DND-41 (cell line): ENCODE data around the gene OSBPL3.

Source experiments
- ATAC-seq: fragments of 200-7000 bp; cut with Tn5 transposase; 3 replicates; pipeline ENCODE4 v1.9.1; 2021; ENCODE audit warnings: low read depth; ENCODE audit not compliant: insufficient read depth
- DNase-seq: peaks from one replicate; pipeline ENCODE4 v3.0.0-alpha.2; 2020
- H2AFZ ChIP-seq: 2 replicates; pipeline ENCODE4 v1.6.0; 2012; ENCODE audit warnings: low read depth, low read length
- H3K27ac ChIP-seq: 2 replicates; pipeline ENCODE4 v1.5.1; 2012; ENCODE audit warnings: low read length, inconsistent platforms
- H3K27me3 ChIP-seq: fragments of 200-600 bp; sonication (generic); 2 replicates; pipeline ENCODE4 v1.6.0; 2012; ENCODE audit warnings: low read length, mild to moderate bottlenecking, inconsistent platforms; ENCODE audit not compliant: insufficient read depth, poor library complexity
- H3K36me3 ChIP-seq: 2 replicates; pipeline ENCODE4 v1.5.1; 2012; ENCODE audit warnings: low read length, inconsistent platforms; ENCODE audit not compliant: insufficient read depth
- H3K4me1 ChIP-seq: 2 replicates; pipeline ENCODE4 v1.5.1; 2012; ENCODE audit warnings: mild to moderate bottlenecking, low read length; ENCODE audit not compliant: insufficient read depth
- H3K4me2 ChIP-seq: 2 replicates; pipeline ENCODE4 v1.6.0; 2012; ENCODE audit warnings: mild to moderate bottlenecking, moderate library complexity, low read length, inconsistent platforms; ENCODE audit not compliant: insufficient read depth
- H3K4me3 ChIP-seq, 2 experiments: fragments of 200-600 bp in 1 of 2; shearing (Covaris generic) in 1 of 2; 2 replicates each; pipeline ENCODE4 v1.5.1; 2012 to 2016; ENCODE audit warnings: inconsistent platforms in 2 of 2, low read length in 2 of 2, mild to moderate bottlenecking in 2 of 2, low read depth in 1 of 2, moderate library complexity in 1 of 2
- H3K79me2 ChIP-seq: 2 replicates; pipeline ENCODE4 v1.6.0; 2012; ENCODE audit warnings: low read length, inconsistent platforms; ENCODE audit not compliant: insufficient read depth
- H3K9ac ChIP-seq: 2 replicates; pipeline ENCODE4 v1.6.0; 2012; ENCODE audit warnings: low read depth, mild to moderate bottlenecking, inconsistent platforms, low read length, moderate library complexity
- H3K9me3 ChIP-seq: 2 replicates; pipeline ENCODE4 v1.5.1; 2012; ENCODE audit warnings: low read length, moderate library complexity, mild to moderate bottlenecking, inconsistent platforms; ENCODE audit not compliant: insufficient read depth, severe bottlenecking
- H4K20me1 ChIP-seq: 2 replicates; pipeline ENCODE4 v1.6.0; 2012; ENCODE audit warnings: low read length; ENCODE audit not compliant: insufficient read depth
- CTCF ChIP-seq: IDR thresholded peaks from 2 replicates; pipeline ENCODE4 v1.5.1; 2012; ENCODE audit warnings: borderline replicate concordance, low read length, moderate library complexity, mild to moderate bottlenecking; ENCODE audit not compliant: poor library complexity, severe bottlenecking; ENCODE audit errors: extremely low read depth
- EZH2 ChIP-seq: IDR thresholded peaks from 3 replicates; pipeline ENCODE4 v1.6.1; 2012; ENCODE audit warnings: borderline replicate concordance, low read depth, mild to moderate bottlenecking, moderate library complexity, low read length, inconsistent platforms; ENCODE audit not compliant: severe bottlenecking

OSBPL3 gene

GRCh38 chr7:24854866-24855265 is 125.1 kb downstream of the OSBPL3 start:
- no peak overlapping the region for H3K27ac ChIP-seq
- no peaks in the 10 kb centered on the region for H3K9me3 ChIP-seq
- no peak overlapping the region for H3K4me3 ChIP-seq
- H3K27me3 ChIP-seq = no peaks in the 10 kb centered on the region
- DNase-seq (no peak), ATAC-seq (no peak)
- H3K4me1 ChIP-seq = no peaks in the 10 kb centered on the region
- no peaks in the 10 kb centered on the region for H3K79me2 ChIP-seq
- TF ChIP-seq EZH2 = no peak
- no peak for TF ChIP-seq CTCF
- H4K20me1 ChIP-seq = no peaks in the 10 kb centered on the region
- H3K36me3 ChIP-seq = peaks cover 38% of the 10 kb centered on the region
- no peak overlapping the region for H3K4me2 ChIP-seq
- no peak overlapping the region for H2AFZ ChIP-seq
- H3K9ac ChIP-seq = no peak overlapping the region

- Histone ChIP-seq H3K4me2 (no peak overlapping the region), H3K36me3 (peaks cover 35% of the 10 kb centered on the region), H3K4me1 (no peaks in the 10 kb centered on the region), H3K27me3 (no peaks in the 10 kb centered on the region), H4K20me1 (no peaks in the 10 kb centered on the region), H3K79me2 (no peaks in the 10 kb centered on the region), H2AFZ (no peak overlapping the region), H3K9me3 (no peaks in the 10 kb centered on the region), H3K4me3 (no peak overlapping the region), H3K27ac (no peak overlapping the region), H3K9ac (no peak overlapping the region)
- DNase-seq = peak; percentile 17
- no peak for TF ChIP-seq CTCF
- no peak for TF ChIP-seq EZH2
- ATAC-seq = no peak
These were observed 128.2 kb downstream of the OSBPL3 start for GRCh38 chr7:24851786-24852185.

GRCh38 chr7:24848878-24849277 is 131.1 kb downstream of the OSBPL3 start:
- Histone ChIP-seq H3K9ac (no peak overlapping the region), H4K20me1 (no peaks in the 10 kb centered on the region), H3K4me3 (no peak overlapping the region), H3K27me3 (no peaks in the 10 kb centered on the region), H2AFZ (no peak overlapping the region), H3K79me2 (no peaks in the 10 kb centered on the region), H3K4me1 (no peaks in the 10 kb centered on the region), H3K27ac (no peak overlapping the region), H3K4me2 (no peak overlapping the region), H3K36me3 (peaks cover 30% of the 10 kb centered on the region), H3K9me3 (no peaks in the 10 kb centered on the region)
- ATAC-seq (no peak; the same call in 2 of the 3 replicates), DNase-seq (no peak)
- TF ChIP-seq EZH2 (no peak), CTCF (no peak)

DNA sequence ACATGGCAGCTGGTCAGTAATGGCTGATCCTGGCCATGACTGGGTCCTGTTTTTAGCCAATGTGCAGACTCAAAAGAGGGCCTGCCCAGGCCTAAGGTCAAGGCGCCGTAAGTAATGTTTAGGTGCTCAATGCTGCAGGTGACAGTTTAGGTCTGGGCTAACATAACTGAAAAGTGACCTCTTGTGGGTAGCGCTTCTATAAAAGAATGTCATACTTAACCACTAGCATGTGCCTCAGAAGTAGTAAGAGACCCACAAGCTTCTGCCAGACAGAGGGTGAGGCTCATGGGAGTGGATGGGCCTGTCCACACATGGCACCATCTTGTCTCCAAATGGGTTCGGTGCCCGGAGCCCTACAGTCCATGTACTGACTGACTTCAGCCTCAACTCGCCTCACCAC is 132.2 kb downstream of the OSBPL3 start:
- Histone ChIP-seq H2AFZ (no peak overlapping the region), H3K9ac (no peak overlapping the region), H3K79me2 (no peaks in the 10 kb centered on the region), H3K27me3 (no peaks in the 10 kb centered on the region), H3K4me2 (no peak overlapping the region), H3K36me3 (peaks cover 27% of the 10 kb centered on the region), H3K27ac (no peak overlapping the region), H3K4me1 (no peaks in the 10 kb centered on the region), H4K20me1 (no peaks in the 10 kb centered on the region), H3K9me3 (no peaks in the 10 kb centered on the region), H3K4me3 (no peak overlapping the region)
- ATAC-seq (no peak), DNase-seq (no peak)
- TF ChIP-seq CTCF (no peak), EZH2 (no peak)
